Ramos (cell line): ENCODE results near the gene RAB11FIP3.

Experiments
- in situ Hi-C: fragments of 300-500 bp; cut with MboI; formaldehyde crosslinking; loops from one replicate; pipeline ENCODE4 v1.14.3; 2022; ENCODE audit warnings: low sequenced_read_pairs; ENCODE audit not compliant: unreplicated experiment

The RAB11FIP3 gene

DNA sequence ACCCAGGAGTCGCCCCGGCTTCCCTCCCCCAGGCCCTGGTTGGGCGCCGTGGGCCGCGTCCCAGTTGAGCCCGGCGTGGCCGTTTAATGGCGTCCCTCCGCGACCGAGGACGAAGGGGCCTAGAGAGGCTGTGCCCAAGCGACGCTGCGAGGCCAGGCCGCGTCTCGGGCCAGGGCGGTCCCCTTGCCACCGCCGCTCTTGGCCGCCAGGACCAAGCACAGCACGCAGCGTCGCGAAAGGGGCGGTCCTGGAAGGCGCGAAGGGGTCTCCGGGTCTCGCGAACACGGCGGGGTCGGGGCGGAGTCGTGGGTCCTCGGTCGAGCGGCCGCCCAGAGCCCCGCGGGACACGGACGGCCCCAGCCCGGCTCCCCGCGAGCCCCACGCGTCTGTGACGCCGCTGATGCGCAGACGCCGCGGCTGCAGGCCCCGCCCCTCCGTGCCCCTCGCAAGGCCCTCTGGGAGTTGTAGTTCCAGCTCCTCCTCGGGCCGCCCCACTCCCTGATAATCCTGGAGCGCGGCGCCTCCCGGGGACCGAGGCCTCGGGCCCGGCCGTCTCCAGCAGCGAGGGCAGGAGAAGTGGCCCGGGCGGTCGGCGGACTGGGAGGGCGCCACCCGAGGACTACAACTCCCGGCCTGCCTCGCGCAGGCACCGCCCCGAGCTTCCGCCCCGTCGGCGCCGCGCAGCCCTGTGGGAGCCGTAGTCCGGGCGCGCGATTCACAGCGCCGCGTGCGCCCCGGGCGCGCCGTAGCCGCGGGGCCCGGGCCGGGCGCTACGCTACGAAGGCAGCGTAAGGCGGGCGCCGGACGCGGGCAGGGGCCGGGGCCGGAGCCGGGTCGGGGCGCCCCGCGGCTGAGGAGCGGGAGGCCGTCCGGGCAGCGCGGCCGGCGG lies 101.8 kb downstream of the RAB11FIP3 start, which contains the start of gene CAPN15:
CAPN15 (plus strand) TSS at position 698 of the 889 bp plus-strand sequence. CDS start 19,127 bp downstream, outside the sequence.
- in situ Hi-C loops = no loop called here

DNA sequence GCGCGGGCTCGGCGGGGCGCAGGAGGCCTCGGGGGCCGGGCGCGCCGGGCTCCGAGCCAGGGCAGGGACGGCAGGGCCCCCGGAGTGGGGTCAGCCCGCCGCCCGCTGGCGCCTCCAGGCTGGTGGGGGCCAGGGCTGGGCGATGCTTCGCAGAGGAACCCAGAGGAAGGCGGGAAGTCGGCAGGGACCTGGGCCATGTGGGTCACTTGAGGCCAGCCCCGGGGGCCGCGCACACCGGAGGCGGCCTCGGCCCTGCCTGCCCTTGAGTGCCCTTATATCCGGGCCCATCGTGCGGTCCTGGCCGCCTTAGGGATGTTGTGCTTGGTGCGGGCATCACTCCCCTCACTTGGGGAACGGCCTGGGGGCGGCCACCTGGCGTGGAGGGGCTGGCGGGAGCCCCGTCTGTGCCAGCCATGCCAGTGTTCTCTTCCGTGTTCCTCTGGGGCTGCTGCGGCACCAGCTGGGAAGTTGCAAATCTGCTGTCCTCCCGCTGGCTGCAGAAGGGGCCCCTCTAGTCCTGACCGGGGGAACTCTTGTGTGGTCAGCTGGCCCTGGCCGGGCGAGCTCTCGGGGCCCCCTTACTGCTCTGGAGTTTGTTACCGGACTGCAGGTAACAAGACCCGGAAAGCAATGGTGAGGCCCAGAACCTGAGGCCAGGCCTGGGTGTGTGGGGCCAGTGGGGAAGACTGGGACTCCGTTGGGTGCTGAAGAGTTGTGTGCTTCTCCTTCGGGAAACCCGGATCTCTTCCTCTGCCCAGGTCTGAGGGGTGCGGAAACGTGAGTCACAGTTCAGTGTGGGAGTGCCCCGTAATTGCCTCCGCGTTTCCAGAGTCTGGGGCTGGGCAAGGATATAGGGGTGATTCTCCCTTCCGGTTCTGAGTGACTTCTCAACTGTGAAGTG lies 102.9 kb downstream of the RAB11FIP3 start:
- in situ Hi-C loops = no loop called here

DNA sequence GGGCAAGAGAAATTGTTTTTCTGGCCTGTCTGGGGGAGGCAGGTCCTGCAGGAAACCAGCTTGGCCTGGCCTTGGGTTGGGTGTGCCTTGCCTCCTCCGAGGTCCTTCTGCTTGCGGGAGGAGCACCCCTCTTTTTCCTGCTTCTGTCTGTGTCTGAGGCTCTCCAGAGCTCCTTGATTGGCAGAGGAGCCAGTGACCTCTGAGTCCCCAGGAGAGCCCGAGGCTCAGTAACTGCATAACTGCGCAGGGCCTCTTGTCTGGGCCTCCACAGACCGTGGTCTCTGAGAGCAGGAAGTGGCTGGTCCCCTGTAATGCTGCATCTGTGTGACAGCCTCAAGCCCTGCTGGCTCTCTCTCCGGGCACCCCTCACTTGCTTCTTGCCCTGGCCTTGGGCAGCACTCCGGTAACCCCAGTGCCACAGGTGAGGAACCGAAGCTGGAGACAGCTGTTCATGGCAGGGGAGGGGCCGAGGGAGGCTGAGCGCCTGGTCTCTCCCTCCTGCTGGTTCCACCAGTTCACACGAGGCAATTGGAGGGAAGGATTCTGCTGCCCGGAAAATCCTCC lies 103.6 kb downstream of the RAB11FIP3 start:
- in situ Hi-C loops = no loop called here

DNA sequence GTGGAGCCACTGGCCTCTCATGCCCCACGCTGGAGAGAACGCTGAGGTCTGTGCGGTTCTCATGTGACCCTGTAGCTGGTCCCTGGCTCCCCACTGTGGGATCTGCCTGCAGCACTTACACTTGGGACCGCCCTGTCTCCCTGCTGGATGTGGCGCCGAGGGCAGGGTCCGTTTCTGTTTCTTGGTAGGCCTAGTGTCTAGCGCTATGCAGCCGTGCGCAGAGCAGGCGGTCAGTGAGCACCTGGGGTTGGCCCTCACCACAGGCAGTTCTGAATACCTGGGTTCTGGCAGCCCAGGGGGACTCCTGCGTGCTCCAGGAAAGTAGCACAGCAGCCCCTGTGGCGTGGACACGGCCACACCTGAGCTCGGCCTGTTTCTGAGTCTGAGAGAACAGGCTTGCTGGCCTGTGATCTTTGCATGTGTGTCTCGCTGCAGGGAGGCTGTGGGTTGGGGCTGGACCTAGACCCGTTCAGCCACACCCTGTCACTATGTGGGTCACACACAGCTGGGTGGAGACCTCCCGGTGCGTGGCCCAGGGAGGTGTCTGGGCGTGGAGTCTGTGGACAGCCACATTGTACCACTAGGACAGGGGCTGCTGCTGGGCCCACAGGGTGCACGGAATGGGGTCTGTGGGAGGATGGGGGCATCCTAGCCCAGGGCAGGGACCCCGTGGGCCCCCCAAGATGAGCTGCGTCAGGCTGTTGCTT lies 104.8 kb downstream of the RAB11FIP3 start:
- in situ Hi-C loops = no loop called here

DNA sequence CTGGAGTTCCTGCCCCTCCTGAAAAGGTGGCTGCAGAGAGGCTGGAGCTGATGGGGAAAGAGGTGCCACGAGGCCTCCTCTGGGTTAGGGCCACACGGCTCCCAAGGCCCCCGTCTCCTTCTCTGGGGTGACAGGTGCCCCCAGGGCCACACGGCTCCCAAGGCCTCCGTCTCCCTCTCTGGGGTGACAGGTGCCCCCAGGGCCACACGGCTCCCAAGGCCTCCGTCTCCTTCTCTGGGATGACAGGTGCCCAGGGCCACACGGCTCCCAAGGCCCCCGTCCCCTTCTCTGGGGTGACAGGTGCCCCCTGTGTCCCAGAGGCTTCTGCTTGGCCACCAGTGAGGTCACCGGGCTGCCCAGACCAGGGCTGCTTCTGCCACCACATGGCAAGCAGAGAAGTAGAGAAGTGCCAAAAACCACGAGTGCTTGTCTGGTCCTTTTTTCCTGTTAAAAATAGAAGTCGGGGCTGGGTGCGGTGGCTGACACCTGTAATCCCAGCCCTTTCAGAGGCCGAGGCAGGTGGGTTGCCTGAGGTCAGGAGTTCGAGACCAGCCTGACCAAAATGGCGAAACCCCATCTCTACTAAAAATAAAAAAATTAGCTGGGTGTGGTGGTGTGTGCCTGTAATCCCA lies 106.2 kb downstream of the RAB11FIP3 start:
- in situ Hi-C loops = no loop called here

DNA sequence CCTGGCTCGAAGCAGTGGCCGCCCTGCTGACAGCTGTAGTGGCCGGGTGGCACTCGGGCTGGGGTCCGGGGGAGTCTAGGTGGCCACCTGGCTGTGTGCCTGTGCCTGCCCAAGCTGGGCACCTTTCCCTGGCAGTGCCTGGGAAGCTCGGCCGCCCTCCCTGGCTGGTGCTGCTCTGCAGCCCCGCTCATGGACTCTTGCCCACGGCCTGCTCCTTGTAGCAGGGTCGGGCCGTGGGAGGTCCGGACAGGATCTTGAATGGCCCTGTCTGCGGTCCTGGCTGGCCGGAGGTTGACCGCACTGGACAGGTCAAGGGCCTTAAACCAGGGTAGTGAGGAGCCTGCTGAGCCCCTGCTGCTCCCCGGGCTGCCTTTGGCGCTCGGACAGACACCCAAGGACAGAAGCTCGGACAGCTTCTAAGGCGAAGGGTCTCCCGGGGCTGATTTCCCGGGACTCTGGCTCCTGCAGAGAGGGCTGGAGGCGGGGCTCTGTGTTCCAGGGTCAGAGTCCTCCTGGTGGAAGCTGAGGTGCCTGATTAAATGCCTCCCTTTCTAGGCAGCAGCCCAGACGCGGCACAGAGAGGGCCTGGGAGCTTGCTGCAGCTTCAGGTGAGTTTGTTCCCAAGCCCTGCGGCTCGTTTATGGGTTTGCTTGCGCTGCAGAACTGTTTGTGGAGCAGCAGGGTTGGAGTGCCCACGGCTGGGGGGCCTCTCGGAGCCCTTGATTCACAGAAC lies 108.1 kb downstream of the RAB11FIP3 start:
- in situ Hi-C loops = no loop called here

DNA sequence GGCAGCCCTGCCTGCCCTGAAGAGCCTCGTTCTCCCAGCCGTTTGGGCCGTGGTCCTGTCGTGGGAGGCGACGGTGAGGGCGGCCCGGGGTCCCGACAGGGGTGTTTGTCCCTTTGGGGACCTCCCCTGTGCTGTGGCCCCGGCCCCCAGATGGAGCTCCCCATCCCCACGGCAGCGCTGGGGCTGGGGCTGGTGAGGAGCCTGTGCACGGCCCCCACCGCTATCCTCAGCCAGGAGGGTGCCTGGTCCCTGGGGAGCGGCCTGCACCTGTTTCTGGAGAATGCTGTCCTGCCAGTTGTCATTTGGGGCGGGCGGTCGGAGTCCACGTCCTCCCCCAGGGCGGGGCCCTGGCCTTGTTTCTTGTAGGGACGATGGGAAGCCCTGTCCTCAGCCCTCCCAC lies 108.7 kb downstream of the RAB11FIP3 start:
- in situ Hi-C loops = no loop called here

DNA sequence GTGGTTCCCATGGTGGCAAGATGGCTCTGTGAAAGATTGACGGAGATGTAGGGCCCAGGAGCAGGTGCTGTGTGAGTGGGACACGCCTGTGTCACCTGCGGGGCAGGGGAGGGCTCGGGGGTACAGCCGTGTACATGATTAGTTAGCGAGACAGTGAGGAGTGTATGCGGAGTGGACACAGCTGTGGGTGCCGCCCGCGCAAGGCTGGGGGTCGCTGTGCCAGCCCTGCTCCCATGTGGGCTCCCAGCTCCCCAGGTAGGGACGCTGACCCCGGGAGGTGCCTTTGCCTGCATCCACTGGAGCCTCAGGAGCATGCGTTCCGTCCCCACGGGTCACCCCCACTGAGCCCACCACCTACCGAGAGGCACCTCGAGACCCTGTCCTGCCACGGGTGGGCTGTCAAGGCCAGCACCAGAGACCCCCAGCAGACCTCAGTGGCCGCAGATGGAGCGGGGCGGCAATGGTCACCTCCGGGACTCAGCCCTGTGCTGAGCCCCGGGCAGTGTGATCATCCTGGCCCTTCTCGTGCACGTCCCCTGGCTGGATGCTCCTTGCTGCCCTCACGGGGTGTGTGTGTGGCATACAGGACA lies 109.5 kb downstream of the RAB11FIP3 start:
- in situ Hi-C loops = no loop called here

DNA sequence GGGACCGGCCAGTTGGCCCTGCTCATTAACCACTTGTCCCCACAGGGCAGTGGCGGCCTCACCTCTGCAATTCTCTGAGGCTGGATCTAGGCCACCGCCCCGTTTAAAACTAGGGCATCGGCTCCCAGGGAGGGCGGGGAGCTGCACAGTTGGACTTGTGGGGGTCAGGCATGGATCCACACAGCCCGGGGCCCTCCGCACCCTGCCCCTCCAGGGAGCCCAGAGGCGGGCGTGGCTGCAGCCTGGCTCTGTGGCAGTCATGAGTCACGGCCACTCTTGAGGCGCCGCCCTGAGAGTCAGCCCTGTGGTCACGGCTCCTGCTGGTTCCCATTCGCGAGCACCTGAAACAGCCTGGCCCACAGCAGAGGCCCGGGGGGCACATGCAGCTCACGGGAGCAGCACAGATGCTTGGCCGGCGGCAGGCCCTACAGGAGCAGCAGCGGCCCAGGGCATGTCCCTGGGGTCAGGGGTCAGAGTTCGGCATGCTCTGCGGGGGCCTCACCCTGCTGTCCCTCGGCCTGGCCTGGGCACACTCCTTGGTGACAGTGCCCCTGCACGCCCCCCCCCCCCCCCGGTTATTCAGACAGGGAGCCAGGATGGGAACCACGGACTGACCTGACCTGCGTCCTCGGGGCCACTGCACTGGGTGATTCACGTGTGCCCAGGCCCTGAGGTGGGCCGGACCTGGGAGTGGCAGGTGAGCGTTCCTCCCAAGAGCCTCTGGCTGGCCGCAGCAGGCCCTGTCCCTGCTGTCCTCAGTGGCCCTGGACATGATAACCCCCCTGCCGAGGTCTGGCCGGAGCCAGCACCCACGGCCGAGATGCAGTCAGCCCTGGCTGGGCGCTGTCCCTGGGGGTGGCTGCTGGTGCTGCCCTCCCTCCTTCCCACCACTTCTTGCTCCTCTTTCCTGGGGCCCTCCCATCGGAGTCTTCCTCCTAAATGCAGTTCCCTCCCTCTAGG lies 110.3 kb downstream of the RAB11FIP3 start:
- in situ Hi-C loops = no loop called here

DNA sequence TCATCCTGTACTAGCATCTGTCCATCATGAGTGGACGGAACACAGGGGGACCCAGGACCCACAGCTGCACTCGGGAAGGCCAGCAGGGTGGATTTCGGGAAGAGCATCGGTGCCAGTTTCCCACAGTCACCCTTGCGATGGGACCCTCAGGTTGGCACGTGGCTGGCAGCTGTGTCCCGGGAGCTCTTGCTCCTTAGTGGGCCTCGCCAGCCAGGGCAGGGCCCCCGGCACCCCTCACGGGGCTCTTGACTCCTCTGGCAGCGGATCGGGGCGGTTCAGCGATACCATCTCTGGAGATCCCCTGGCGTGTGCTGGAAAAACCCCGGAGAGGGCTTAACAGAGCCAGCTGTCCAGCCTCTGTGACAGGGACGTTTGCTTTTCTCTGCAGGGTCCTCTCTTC lies 111.3 kb downstream of the RAB11FIP3 start:
- in situ Hi-C loops = no loop called here

DNA sequence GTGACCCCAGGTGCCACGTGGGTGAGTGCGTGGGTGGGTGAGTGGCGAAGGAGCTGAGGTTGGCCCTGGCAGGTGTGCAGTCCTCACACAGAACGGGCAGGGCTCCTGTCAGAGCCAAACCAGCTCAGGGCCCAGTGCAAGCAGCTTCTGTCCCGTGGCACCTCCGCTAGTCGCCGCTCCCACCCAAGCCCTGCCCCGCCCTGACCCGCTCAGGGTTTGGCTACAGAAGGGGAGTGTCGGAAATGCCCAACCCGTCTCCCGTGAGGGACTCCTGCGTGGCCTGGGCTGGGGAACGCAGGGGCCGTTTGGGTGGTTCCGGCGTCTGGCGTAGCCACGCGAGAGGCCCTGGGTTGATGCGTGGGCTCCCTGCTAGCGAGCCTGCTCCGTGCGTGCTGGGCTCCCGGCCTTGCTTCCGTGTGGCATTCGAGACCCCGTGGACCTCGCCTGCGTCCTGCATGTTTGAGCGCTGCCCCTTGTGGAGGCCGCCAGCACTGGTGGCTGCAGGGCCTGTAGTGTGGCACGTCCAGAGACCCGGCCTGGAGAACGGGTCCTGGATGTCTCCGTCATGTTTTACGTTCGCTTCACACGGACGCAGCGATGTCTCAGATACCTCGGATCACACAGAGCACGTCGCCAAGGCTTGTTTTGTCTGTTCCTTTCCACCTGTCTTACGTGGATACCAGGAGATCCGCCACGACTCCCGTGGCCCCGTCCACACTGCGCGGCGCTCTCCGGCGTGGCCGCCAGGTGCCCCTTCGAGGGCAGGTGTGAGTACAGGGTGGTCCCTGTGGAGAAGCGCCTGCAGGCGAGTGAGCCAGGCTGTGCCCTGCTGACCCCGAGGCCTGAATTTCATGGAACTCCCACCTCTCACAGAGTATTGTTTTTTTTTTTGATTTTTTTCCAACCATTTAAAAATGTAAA lies 112.2 kb downstream of the RAB11FIP3 start:
- in situ Hi-C loops = no loop called here

DNA sequence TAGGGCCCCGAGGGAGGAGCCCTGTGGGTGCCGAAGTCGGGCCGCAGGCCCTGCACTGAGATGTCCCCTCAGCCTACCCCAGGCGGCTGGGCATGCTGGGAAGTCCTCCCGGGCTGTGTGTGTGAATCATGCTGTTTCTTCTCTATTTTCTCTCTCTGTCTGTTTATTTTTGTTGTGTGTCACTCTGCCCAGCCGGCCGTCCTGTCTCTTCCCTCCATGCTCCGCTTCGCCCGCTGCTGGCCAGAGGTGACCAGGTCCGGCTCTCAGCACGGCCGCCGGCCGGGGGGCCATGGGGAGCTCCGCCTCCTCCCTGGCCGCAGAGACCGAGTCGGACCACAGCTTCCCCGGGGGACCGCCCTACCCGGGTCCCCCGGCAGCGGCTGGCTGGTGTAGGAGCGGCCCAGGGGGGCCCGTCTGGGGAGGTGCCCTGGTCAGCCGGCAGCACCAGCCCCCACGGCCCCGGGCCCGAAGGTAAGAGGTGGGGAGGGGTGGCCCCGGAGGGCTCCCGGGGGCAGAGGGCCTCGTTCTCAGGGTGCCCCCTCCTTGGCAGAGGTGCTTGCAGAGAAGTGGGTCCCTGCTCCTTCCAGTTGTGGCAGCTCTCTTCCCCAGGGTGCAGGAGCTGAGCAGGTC lies 114.6 kb downstream of the RAB11FIP3 start:
- in situ Hi-C loops = no loop called here

DNA sequence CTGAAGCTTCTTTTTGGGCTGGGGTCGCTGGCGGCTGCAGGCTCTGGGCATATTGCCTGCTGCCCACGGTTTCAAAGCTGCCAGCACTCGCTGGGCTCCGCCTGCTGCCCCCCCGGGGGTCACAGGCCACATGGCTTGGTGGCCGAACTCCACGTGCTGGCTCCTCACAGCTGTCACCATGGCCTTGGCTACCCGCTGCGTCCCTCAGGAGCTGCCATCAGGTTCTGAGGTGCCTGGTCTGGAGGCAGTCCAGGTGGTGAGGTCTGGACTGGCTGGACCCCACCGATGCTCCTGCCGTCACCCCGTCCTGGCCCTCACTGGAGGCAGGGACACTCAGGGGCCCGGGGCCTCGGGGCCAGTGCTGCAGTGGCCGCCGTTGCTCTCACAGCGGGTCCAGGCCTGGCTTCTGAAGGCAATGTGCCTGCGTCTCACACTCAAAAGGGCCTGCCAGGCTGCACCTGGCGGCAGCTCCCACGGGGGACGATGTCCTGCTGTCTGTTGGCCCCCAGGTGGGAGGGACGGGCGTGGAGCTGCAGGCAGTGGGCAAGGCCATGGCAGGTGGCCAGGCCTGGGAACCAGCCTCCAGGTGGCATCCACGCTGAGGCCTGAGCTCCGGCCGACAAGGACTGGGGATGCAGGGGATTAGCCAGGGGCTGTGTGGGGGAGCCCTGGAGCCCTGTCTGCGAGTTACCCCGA lies 115.3 kb downstream of the RAB11FIP3 start:
- in situ Hi-C loops = no loop called here

DNA sequence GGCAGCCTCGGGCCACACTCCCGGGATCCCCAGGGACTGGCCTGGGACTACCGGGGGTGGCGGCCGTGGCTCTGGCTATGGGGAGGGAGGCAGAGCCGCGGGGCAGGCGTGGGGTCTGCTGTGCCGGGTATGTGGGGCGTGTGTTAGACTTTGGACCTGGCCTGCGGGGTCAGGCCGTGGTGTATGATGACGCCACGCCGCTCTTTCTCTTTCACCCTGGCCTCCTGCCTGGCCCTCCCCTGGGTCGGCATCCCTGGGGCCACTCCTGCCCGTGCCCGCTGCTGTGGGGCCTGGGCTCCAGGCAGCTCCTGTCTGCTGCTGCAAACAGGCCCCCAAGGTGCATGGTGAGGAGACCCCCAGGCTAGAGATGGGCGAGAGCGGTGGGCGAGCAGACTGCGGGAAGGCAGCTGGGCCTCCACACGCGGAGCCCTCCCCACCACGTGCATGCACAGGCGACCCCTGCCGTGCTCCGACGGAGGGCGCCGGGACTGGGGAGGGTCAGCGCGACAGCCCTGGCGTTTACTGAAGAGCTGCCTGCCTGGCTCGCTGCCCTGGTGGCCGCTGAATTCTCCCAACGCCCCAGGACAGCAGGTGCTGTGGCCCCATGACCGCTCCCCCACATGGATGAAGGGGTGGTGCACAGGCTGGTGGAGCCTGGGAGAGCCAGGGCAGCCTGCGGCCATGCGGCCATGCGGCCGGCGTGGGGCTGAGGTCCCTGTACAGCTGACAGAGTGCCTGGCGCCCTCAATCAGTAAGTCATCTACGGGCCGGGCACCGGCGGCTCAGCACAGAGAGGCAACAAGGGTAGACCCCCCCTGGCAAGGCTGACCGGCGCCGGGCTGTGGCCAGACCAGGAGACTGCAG lies 118.1 kb downstream of the RAB11FIP3 start:
- in situ Hi-C loops = no loop called here

DNA sequence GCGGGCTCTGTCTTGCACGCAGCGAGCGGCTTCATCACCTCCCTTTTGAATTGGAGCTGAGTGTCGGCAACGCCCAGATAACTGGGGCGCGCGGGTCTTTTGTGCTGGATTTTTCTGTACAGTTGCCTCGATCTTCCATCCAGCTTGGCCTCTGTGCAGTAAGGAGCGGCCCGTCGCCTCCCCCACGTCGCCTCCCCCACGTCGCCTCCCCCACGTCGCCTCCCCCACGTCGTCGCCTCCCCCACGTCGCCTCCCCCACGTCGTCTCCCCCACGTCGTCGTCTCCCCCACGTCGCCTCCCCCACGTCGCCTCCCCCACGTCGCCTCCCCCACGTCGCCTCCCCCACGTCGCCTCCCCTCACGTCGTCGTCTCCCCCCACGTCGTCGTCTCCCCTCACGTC lies 119.1 kb downstream of the RAB11FIP3 start:
- in situ Hi-C loops = no loop called here
